Endometrial microvascular endothelial cells (primary cell): ENCODE results near the gene CYP1A1. TPM values are rescaled to one million over a fixed set of nuclear protein-coding genes. Genes with fewer than 3 reads are reported as not detected.

Source experiments
- in situ Hi-C: cut with HindIII; loops from 2 replicates; pipeline ENCODE4 v1.10.0; 2017; ENCODE audit warnings: low sequenced_read_pairs, low pct_unique_long_range_greater_than_20kb; ENCODE audit errors: inconsistent ontology term
- total RNA-seq: library from RNA; depleted of rRNA; stranded (reverse); fragments of >200 nt; gene quantifications from one replicate; pipeline ENCODE4 v1.2.3, GENCODE V29; 2015; ENCODE audit errors: inconsistent ontology term

CYP1A1 gene
- total RNA-seq, 1 donor from 2014 or later: 0.37 TPM

DNA sequence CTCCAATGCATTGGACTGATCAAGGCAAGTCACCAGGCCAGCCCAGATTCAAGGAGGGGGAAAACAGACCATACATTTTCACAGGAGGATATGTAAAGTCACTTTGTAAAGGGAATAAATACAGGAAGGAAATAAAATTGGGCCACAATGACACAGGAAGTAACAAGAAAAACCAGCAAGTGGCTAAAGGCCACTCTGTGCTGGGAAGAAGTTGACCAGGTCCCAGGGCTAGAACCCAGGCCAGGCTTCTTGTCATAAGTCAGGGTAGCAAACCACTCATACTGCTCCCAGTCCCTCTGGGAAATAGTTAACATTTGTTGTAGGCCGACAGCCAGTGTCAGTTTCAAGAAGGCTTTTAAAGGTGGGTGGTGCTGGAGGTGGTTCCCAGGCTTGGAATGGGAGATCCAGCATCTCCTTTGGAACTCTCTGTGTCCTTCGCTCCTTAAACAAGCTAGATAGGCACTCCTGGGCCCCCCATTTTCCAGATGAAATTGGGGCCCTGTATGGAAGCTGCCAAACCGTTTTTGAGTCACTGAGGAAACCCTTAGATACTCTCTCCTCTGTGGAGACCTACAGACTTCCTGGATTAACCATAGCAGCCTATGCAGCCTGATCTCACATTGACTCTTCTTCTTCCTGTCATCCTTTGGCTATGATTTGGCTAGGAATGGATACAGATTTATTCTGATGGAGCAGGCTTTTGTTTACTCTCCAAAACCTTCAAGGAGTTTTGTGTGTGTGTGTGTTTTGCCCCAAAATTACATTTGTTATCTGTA lies 14.8 kb downstream of the CYP1A1 start:
- in situ Hi-C loops: no loop called here

DNA sequence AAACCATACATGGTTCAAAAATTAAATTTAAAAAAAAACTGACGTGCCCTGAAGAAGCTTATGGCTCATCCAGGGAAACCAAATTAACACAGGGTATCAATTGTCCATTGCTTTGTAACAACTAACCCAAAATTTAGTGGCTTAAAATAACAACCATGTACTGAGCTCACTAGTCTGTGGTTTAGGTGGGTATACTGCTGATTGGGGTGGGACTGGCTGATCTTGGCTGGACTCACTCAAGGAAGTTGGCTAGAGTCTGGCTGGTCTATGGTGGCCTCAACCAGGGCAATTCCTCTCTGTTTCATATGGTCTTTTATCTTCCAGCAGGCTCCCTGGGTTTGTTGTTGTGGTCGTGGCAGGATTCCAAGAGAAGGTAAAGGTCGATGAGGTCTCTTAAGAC lies 15.4 kb downstream of the CYP1A1 start:
- in situ Hi-C loops: no loop called here

DNA sequence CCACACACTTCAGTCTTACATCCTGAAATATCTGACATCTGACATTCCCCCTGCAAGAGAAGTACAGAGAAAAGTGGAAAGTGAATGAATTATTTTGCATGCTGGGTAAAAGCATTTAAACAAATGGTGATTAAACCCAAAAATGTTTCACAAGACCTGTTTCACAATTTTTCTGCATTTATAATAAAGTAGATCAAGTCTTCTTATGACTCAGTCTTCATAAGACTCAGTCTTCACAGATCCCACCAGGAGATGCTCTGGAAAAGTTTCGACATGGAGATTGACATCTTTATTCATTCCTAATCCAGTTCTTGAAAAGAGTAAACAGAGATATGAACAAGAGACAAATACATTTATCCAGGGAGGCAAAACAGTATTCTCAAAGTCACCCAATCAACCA lies 16.3 kb downstream of the CYP1A1 start:
- in situ Hi-C loops: no loop called here

DNA sequence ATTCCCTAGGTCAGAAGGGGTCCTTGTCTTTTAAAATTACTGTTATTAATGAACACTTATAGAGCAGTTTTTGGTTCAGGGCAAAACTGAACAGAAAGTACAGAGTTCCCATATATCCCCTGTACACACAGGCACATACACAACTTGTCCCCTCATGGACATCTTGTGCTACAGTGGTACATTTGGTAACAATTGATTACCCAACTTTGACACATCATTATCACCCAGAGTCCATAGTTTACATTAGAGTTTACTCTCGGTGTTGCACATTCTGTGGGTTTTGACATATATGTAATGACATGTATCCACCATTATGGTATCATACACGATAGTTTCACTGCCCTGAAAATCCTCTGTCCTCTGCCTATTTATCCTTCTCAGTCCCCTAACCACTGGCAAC lies 28.5 kb downstream of the CYP1A1 start:
- in situ Hi-C loops: no loop called here

DNA sequence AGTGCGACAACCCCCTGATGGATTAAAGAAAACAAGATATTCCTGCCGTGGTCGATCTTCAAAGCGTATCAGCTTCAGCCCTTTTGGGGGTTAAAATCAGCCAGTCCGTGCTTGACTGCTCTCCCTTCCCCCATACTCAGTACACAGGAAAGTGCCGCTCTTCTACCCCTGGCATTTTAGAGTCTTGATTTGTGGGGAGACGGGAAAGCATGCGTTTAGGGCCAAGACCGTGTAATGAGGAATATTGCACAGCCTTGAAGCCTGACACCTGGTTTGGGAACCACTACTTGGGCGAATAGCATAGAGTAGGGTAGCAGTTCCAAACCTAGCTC lies 29.0 kb downstream of the CYP1A1 start:
- in situ Hi-C loops: no loop called here

DNA sequence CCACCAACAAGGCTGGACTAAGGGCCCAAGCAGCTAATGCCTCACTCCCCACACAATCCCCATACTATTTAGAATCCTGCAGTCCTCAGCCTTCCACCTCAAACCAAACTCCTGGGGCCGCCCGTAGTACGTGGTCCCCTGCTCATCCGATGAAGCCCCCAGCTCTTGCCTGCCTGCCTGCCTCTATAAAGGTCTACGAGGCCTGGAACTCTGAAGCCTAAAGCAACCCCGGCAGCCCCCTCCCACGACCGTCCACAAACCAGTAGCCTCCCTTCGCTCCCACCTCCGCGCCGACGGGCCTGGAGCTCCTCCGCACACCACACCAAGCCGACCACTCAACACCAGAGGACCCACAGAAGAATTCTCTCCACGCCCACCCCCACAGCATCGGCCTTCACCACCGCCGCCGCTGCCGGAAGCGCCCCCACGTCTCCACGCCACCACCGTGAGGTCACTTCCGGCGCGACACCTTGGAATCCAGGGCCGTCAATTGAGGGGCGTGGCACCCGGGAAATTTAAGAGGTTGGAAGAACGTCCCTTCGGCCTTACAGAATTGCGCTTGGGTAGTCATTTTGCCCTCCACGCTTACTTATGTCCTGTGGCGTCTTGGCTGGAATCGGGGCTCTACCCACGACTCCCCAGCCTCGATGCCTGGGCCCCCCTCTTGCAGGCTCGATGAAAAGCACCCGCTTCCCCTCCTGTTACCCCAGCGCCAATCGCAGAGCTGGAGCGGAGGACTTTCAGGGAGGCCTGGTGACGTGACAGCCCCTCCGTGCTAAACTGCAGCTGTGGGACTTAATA lies 29.5 kb downstream of the CYP1A1 start, which contains the start of gene EDC3:
EDC3 (minus strand) TSS at position 428 of the 801 bp plus-strand sequence. CDS start 20,900 bp downstream, outside the sequence.
- in situ Hi-C loops: no loop called here

DNA sequence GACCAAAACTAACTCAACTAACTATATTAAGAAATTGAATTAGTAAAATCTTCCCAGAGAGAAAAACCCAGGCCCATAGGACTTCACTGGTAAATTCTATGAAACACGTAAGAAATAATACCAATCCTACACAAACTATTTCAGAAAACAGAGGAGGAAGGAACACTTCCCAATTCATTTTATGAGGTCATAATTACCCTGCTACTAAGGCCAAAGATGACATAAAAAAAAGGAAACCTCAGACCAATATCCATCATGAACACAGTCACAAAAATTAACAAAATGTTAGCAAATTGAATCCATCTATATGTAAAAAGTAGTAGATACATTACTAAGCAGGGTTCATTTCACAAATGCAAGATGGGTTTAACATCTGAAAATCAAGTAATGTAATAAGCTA lies 33.0 kb downstream of the CYP1A1 start:
- in situ Hi-C loops: no loop called here

DNA sequence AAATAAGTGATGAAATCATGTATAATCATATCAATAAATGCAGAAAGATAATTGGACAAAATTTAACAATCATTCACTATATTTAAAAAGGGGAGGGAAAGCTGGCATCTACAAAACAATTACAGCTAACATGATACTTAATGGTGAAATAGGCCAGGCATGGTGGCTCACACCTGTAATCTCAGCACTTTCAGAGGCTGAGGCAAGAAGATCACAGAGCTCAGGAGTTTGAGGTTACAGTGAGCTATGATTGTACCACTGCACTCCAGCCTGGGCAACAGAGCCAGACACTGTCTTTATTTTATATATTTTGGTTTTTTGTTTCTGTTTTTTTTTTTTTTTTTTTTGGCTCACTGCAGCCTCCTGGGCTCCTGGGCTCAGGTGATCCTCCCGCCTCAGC lies 41.6 kb downstream of the CYP1A1 start:
- in situ Hi-C loops: no loop called here

DNA sequence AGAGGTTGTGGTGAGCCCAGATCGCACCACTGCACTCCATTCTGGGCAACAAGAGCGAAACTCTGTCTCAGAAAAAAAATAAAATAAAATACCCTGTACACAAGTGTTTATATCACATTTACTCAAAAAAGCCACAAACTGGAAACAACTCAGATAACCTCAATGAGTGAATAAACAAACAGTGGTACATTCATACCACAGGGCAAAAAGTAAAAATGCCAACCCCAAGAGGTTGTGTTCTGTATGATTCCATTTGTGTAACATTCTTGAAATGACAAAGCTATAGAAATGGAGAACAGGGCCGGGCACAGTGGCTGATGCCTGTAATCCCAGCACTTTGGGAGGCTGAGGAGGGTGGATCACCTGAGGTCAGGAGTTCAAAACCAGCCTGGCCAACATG lies 42.4 kb downstream of the CYP1A1 start:
- in situ Hi-C loops: no loop called here

DNA sequence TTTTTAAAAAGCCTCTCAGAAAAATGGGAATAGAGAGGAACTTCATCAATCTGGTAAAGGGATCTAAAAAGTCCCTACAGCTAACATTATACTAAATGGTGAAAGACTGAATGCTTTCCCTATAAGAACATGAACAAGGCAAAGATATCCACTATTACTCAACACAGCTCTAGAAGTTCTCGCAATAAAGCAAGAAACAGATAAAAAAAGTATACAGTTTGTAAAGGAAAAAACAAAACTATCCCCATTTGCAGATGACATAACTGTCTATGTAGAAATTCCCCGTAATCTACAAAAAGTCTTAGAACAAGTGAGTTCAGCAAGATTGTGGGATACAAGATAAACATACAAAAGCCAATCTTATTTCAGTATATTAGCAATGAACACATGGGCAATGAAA lies 44.9 kb downstream of the CYP1A1 start:
- in situ Hi-C loops: no loop called here

DNA sequence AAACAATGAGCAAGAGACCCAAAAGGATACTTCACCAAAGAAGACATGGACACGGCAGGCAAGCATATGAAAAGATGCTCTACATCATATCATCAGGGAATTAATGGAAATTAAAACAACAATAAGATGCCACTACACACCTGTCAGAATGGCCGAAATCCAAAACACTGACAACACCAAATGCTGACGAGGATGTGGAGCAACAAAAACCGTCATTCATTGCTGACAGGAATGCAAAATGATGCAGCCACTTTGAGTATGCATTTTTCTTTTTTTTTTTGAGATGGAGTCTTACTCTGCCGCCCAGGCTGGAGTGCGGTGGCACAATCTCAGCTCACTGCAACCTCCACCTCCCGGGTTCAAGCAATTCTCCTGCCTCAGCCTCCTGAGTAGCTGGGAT lies 48.5 kb downstream of the CYP1A1 start:
- in situ Hi-C loops: no loop called here

DNA sequence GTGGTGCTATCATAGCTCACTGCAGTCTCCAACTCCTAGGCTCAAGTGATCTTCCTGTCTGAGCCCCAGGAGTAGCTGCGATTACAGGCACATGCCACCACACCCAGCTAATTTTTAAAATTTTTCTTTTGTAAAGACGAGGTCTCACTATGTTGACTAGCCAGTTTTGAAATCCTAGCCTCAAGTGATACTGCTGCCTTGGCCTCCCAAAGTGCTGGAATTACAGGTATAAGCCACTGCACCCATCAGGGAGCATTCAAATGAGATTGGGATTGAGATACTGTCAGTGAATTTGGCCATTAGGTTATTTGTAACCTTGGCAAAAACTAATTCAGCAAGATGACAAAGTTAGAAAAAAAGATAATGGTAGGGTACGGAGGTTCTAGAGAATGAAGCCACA lies 51.2 kb downstream of the CYP1A1 start:
- in situ Hi-C loops: no loop called here

DNA sequence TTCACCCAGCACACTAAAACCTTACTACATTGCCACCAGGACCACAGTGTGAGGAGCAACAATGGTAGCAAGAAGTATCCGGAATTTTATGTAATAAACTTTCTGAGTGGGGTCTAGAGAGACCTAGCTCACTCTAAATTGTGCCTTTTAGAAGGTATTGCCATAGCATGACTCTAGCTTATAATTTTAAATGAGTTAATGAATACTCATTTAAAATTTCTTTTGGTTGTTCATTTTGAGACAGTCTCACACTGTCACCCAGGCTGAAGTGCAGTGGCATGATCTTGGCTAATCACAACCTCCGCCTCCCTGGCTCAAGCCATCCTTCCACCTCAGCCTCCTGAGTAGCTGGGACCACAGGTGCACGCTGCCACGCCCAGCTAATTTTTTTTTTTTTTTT lies 55.7 kb downstream of the CYP1A1 start:
- in situ Hi-C loops: no loop called here

Other genes with a start within 250 kb of the CYP1A1 start
- gene ARID3B, start 184.3 kb downstream of the CYP1A1 start, total RNA-seq: 3.6 TPM
- gene CLK3, start 109.7 kb downstream of the CYP1A1 start, total RNA-seq: 91.1 TPM
- gene EDC3, start 29.5 kb downstream of the CYP1A1 start, total RNA-seq: 14.2 TPM
- gene CYP1A2, start 23.3 kb upstream of the CYP1A1 start, total RNA-seq: not detected
- 35.7 TPM for gene CSK, start 56.6 kb upstream of the CYP1A1 start, total RNA-seq
- not detected for gene LMAN1L, start 87.3 kb upstream of the CYP1A1 start, total RNA-seq
- gene CPLX3, start 101.1 kb upstream of the CYP1A1 start, total RNA-seq: not detected
- gene ULK3, start 117.6 kb upstream of the CYP1A1 start, total RNA-seq: 40.2 TPM
- 93.2 TPM for gene SCAMP2, start 147.8 kb upstream of the CYP1A1 start, total RNA-seq
- gene MPI, start 164.5 kb upstream of the CYP1A1 start, total RNA-seq: 48.7 TPM
- gene FAM219B, start 181.3 kb upstream of the CYP1A1 start, total RNA-seq: 30.4 TPM
- 116 TPM for gene COX5A, start 212.5 kb upstream of the CYP1A1 start, total RNA-seq
- 11.8 TPM for gene RPP25, start 231.2 kb upstream of the CYP1A1 start, total RNA-seq